Measurements from ENCODE around the gene ST6GAL2. TPM values are rescaled to one million over a fixed set of nuclear protein-coding genes. Genes with fewer than 3 reads are reported as not detected.
A peak's percentile ranks its signal among the peaks of the same experiment; 100 is the strongest.

ST6GAL2 gene
- total RNA-seq, 3 donors from 2014 or later: 2.3 to 2.8 TPM; not detected in 1

DNA sequence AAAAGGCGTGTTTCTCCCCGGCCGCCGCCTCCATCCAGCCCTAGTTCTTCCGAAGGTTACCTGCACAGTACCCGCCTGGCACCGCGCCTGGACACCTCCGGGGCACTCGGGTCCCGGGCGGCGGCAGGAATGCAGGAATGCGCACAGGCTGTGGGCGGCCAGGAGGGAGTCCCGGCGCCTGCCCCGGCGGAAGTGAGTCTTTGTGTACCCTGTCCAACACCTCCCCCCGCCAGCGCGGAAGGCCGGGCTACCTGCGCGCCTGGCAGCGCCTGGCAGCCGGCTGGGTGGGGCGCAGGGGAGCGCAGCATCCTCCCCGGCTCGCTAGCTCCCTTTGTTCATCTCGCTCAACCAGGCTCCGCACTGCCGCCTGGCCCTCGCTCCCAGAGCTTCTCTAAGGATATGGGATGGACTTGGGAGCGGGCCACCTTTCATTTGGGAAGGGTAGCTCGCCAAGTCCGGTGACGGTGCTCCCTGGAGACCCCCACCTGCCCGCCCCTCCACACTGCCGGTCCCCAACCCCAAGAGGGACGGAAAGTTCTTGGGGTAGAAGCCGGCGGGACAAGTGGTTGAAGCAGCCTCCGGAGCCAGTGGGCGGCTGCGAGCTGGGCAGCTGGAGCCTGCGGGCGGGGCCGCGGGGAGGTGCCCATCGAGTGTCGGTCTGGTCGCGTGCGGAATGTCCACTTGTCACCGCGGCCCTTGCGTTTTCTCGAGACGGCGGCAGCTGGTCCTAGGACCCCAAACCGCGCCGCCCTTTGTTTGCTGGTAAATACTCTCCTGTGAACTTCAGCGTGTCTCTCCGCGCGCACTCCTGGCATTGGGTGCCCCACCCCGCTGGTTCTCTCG, 1.2 kb upstream of the ST6GAL2 start:
- peaks cover 4 to 19% of the 10 kb centered on the region in 2 donors for H3K27me3 ChIP-seq
- H3K27ac ChIP-seq: peak overlapping the region in 1 of 2 donors; percentile 17
- H3K4me3 ChIP-seq: peak overlapping the region; percentile 44 to 69 (median 62)
- H3K9me3 ChIP-seq: no peaks in the 10 kb centered on the region
- no peak for TF ChIP-seq POLR2AphosphoS5 (IDR thresholded peaks at IDR 0.05)
- no peak for TF ChIP-seq POLR2A (IDR thresholded peaks at IDR 0.05)
- TF ChIP-seq, protein P1, sequence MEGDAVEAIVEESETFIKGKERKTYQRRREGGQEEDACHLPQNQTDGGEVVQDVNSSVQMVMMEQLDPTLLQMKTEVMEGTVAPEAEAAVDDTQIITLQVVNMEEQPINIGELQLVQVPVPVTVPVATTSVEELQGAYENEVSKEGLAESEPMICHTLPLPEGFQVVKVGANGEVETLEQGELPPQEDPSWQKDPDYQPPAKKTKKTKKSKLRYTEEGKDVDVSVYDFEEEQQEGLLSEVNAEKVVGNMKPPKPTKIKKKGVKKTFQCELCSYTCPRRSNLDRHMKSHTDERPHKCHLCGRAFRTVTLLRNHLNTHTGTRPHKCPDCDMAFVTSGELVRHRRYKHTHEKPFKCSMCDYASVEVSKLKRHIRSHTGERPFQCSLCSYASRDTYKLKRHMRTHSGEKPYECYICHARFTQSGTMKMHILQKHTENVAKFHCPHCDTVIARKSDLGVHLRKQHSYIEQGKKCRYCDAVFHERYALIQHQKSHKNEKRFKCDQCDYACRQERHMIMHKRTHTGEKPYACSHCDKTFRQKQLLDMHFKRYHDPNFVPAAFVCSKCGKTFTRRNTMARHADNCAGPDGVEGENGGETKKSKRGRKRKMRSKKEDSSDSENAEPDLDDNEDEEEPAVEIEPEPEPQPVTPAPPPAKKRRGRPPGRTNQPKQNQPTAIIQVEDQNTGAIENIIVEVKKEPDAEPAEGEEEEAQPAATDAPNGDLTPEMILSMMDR (IDR thresholded peaks at IDR 0.05): no peak
- H3K36me3 ChIP-seq: no peaks in the 10 kb centered on the region
- DNase-seq (ENCODE audit: low spot score in 2 of 2): peak; percentile 55 to 71
- intact Hi-C loops (cut with DNase I; ENCODE audit: low total_unique reads): no loop called here
- no peaks in the 10 kb centered on the region for H3K4me1 ChIP-seq

- no peak for DNase-seq (ENCODE audit: low spot score in 2 of 2)
- peaks cover 4 to 19% of the 10 kb centered on the region in 2 donors for H3K27me3 ChIP-seq
- intact Hi-C loops (cut with DNase I; ENCODE audit: low total_unique reads): no loop called here
These were observed 638 bp downstream of the ST6GAL2 start for GRCh38 chr2:106885329-106885728.

GRCh38 chr2:106882673-106883072, 3.3 kb downstream of the ST6GAL2 start:
- TF ChIP-seq POLR2A (IDR thresholded peaks at IDR 0.05): no peak
- TF ChIP-seq POLR2AphosphoS5 (IDR thresholded peaks at IDR 0.05): no peak
- TF ChIP-seq, protein P1 (IDR thresholded peaks at IDR 0.05): no peak
- Histone ChIP-seq H3K9me3 (no peaks in the 10 kb centered on the region), H3K4me1 (no peaks in the 10 kb centered on the region), H3K36me3 (no peaks in the 10 kb centered on the region), H3K4me3 (no peak overlapping the region), H3K27ac (no peak overlapping the region), H3K27me3 (peaks cover 4 to 19% of the 10 kb centered on the region in 2 donors)
- intact Hi-C loops (cut with DNase I; ENCODE audit: low total_unique reads): no loop called here
- no peak for DNase-seq (ENCODE audit: low spot score in 2 of 2)

More at GRCh38 chr2:106885329-106885728, 638 bp downstream of the ST6GAL2 start:
- Histone ChIP-seq H3K4me1 (no peaks in the 10 kb centered on the region), H3K4me3 (peak overlapping the region; percentile 44 to 69 (median 62)), H3K36me3 (no peaks in the 10 kb centered on the region), H3K9me3 (no peaks in the 10 kb centered on the region), H3K27ac (no peak overlapping the region)
- TF ChIP-seq, protein P1 (IDR thresholded peaks at IDR 0.05): no peak
- TF ChIP-seq POLR2A (IDR thresholded peaks at IDR 0.05) (no peak), POLR2AphosphoS5 (IDR thresholded peaks at IDR 0.05) (no peak)

GRCh38 chr2:106878206-106878605, 7.8 kb downstream of the ST6GAL2 start:
- H3K9me3 ChIP-seq: no peaks in the 10 kb centered on the region
- intact Hi-C loops (cut with DNase I; ENCODE audit: low total_unique reads): no loop called here
- H3K36me3 ChIP-seq: no peaks in the 10 kb centered on the region
- TF ChIP-seq POLR2A (IDR thresholded peaks at IDR 0.05) (no peak), POLR2AphosphoS5 (IDR thresholded peaks at IDR 0.05) (no peak)
- TF ChIP-seq, protein P1 (IDR thresholded peaks at IDR 0.05): no peak
- peaks cover 0 to 7% of the 10 kb centered on the region in 2 donors for H3K27me3 ChIP-seq
- no peak overlapping the region for H3K27ac ChIP-seq
- H3K4me1 ChIP-seq: no peaks in the 10 kb centered on the region
- H3K4me3 ChIP-seq: no peak overlapping the region
- no peak for DNase-seq (ENCODE audit: low spot score in 2 of 2)

- H3K4me1 ChIP-seq: no peaks in the 10 kb centered on the region
- intact Hi-C loops (cut with DNase I; ENCODE audit: low total_unique reads): no loop called here
- H3K27me3 ChIP-seq: no peaks in the 10 kb centered on the region
- no peak for DNase-seq (ENCODE audit: low spot score in 2 of 2)
- no peaks in the 10 kb centered on the region for H3K36me3 ChIP-seq
- H3K4me3 ChIP-seq: no peak overlapping the region
- no peak for TF ChIP-seq POLR2AphosphoS5 (IDR thresholded peaks at IDR 0.05)
- H3K27ac ChIP-seq: no peak overlapping the region
- no peaks in the 10 kb centered on the region for H3K9me3 ChIP-seq
These were observed 9.3 kb downstream of the ST6GAL2 start for GRCh38 chr2:106876699-106877098.

All from breast epithelium (tissue), 4 donors.